ENCODE measurements around the gene UNC119.

GRCh38 chr17:28513476-28513875 is 38.9 kb downstream of the UNC119 start:
- TF ChIP-seq CTCF (IDR thresholded peaks at IDR 0.05) (no peak), ZFX (IDR thresholded peaks at IDR 0.05; ENCODE audit: borderline replicate concordance) (no peak)
